Neural progenitor cell (in vitro differentiated cells): ENCODE measurements around the gene TMEM269.

Experiments used
- CTCF ChIP-seq: fragments of 200-600 bp; sonication (generic); IDR thresholded peaks from 2 replicates; pipeline ENCODE4 v1.5.1; 2017; ENCODE audit warnings: antibody characterized with exemption, mild to moderate bottlenecking
- EZH2phosphoT487 ChIP-seq: fragments of 200-600 bp; sonication (generic); IDR thresholded peaks from 2 replicates; pipeline ENCODE4 v1.6.1; 2017; ENCODE audit warnings: antibody characterized with exemption

DNA sequence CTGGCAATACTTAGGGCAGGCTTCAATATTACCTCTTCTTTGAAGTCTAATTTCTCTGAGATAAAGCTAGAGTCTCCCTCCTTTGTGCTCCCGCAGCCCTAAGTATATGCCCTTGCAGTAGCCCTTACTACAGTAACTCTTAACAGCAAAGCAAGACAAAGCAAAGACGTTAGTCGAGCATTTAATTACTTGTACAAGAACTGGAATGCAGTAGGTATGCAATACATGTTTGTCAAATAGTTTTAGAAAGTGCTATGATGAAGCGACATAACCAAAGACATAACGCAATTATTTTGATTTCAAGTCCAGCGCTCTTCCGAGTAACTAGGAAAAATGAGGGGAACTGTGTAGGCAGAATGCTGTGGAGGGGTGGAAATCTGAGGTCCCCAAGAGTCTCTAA, 19.5 kb upstream of the TMEM269 start:
- TF ChIP-seq CTCF (no peak), EZH2phosphoT487 (no peak)
